Hematopoietic multipotent progenitor cell (in vitro differentiated cells): ENCODE data around the gene ZBTB20. TPM values are rescaled to one million over a fixed set of nuclear protein-coding genes. Genes with fewer than 3 reads are reported as not detected.

Source experiments
- DNase-seq, 3 donors: peaks; one replicate each; pipeline ENCODE4 v3.0.0-alpha.2; 2011 to 2015; ENCODE audit warnings: low read depth in 2 of 3, low spot score in 2 of 3
- total RNA-seq: library from RNA; depleted of rRNA; stranded (reverse); fragments of >200 nt; gene quantifications from one replicate; pipeline ENCODE4 v1.2.3, GENCODE V29; 2012

The ZBTB20 gene
- total RNA-seq, 1 donor, result 78.4 TPM

- no peak for DNase-seq
These were observed 710.9 kb downstream of the ZBTB20 start for GRCh38 chr3:114436182-114436581.

GRCh38 chr3:114435386-114436115 lies 711.5 kb downstream of the ZBTB20 start:
- DNase-seq, result no peak

- no peak for DNase-seq
These were observed 714.8 kb downstream of the ZBTB20 start for GRCh38 chr3:114432310-114432709.

- peak in 1 of 3 donors; percentile 3 for DNase-seq
These were observed 719.0 kb downstream of the ZBTB20 start for GRCh38 chr3:114428044-114428595.

- no peak for DNase-seq
These were observed 719.6 kb downstream of the ZBTB20 start for GRCh38 chr3:114427285-114428043.

- no peak for DNase-seq
These were observed 722.8 kb downstream of the ZBTB20 start for GRCh38 chr3:114424337-114424736.

- no peak for DNase-seq
These were observed 725.9 kb downstream of the ZBTB20 start for GRCh38 chr3:114421204-114421603.

GRCh38 chr3:114420072-114420471 lies 727.0 kb downstream of the ZBTB20 start:
- DNase-seq, result no peak

GRCh38 chr3:114418724-114419543 lies 728.2 kb downstream of the ZBTB20 start:
- DNase-seq, result peak; percentile 10 to 66 (median 54)

- DNase-seq, result no peak
These were observed 729.0 kb downstream of the ZBTB20 start for GRCh38 chr3:114418107-114418506.

- no peak for DNase-seq
These were observed 729.4 kb downstream of the ZBTB20 start for GRCh38 chr3:114417675-114418074.

- no peak for DNase-seq
These were observed 729.8 kb downstream of the ZBTB20 start for GRCh38 chr3:114417265-114417664.

- no peak for DNase-seq
These were observed 735.0 kb downstream of the ZBTB20 start for GRCh38 chr3:114411811-114412803.

- no peak for DNase-seq
These were observed 735.9 kb downstream of the ZBTB20 start for GRCh38 chr3:114411190-114411668.

GRCh38 chr3:114408736-114409670 lies 738.1 kb downstream of the ZBTB20 start:
- no peak for DNase-seq

- no peak for DNase-seq
These were observed 740.2 kb downstream of the ZBTB20 start for GRCh38 chr3:114406922-114407321.

- no peak for DNase-seq
These were observed 740.8 kb downstream of the ZBTB20 start for GRCh38 chr3:114406286-114406685.

GRCh38 chr3:114405202-114405990 lies 741.7 kb downstream of the ZBTB20 start:
- no peak for DNase-seq
